HepG2 (cell line): ENCODE measurements around the gene FRMD4A. TPM values are rescaled to one million over a fixed set of nuclear protein-coding genes. Genes with fewer than 3 reads are reported as not detected.

ENCODE experiments used
- ATAC-seq: fragments of 200-7000 bp; cut with Tn5 transposase; 3 replicates; pipeline ENCODE4 v1.9.1; 2020; ENCODE audit warnings: mild to moderate bottlenecking, moderate library complexity
- BruUV-seq: library from RNA; stranded (reverse); fragments of 400-500 nt; replicated peaks from 2 replicates; lab custom pipeline; 2021; lab: Mats Ljungman, UMichigan
- CTCF ChIA-PET: fragments of 300-600 bp; formaldehyde crosslinking; extraction: SDS; loops from one replicate; lab custom pipeline; 2021; ENCODE audit warnings: low total read pairs, inconsistent platforms, low intra/inter-chr PET ratio; lab: Yijun Ruan, JAX
- POLR2A ChIA-PET: fragments of 350-600 bp; sonication (Branson Sonifier 250); formaldehyde crosslinking; loops from one replicate; lab custom pipeline; 2020; ENCODE audit warnings: antibody characterized with exemption, inconsistent platforms; lab: Yijun Ruan, JAX
- DNase-seq: peaks from one replicate; pipeline ENCODE4 v3.0.0-alpha.2; 2015; ENCODE audit warnings: low spot score
- FAIRE-seq: peaks from 3 replicates; lab custom pipeline; 2011; peaks lifted over from hg19 to GRCh38; lab: Jason Lieb, UNC
- H2AFZ ChIP-seq: one replicate; pipeline ENCODE4 v1.6.1; 2011; ENCODE audit warnings: low read length, inconsistent platforms
- H3K27ac ChIP-seq: fragments of 300-600 bp; 3 replicates; pipeline ENCODE4 v1.8.0; 2011; ENCODE audit warnings: mixed run types, mild to moderate bottlenecking, mixed read lengths, low read length, inconsistent platforms; ENCODE audit not compliant: insufficient read depth; ENCODE audit errors: extremely low read length
- H3K27me3 ChIP-seq, 2 experiments: fragments of 200-600 bp in 1 of 2; 2 replicates in 1 of 2; 3 replicates in 1 of 2; pipeline versions ENCODE4 v1.6.0 to v1.8.0; 2011; ENCODE audit warnings: low read length in 2 of 2, mild to moderate bottlenecking in 2 of 2, moderate library complexity in 2 of 2, inconsistent platforms in 1 of 2; ENCODE audit not compliant: insufficient read depth in 2 of 2, control insufficient read depth in 1 of 2
- H3K36me3 ChIP-seq, 2 experiments: fragments of 200-600 bp in 1 of 2; replicated peaks in 1 of 2; 2 replicates in 1 of 2; 3 replicates in 1 of 2; pipeline versions ENCODE4 v1.5.1 to v1.8.0; 2011; ENCODE audit warnings: low read length in 2 of 2, inconsistent platforms in 1 of 2; ENCODE audit not compliant: insufficient read depth in 2 of 2, control insufficient read depth in 1 of 2
- H3K4me1 ChIP-seq: 2 replicates; pipeline ENCODE4 v1.5.1; 2012; ENCODE audit warnings: low read length, inconsistent platforms; ENCODE audit not compliant: insufficient read depth
- H3K4me2 ChIP-seq: 2 replicates; pipeline ENCODE4 v1.6.0; 2011; ENCODE audit warnings: low read depth, low read length, inconsistent platforms
- H3K4me3 ChIP-seq, 3 experiments: fragments of 200-600 bp in 1 of 3; sonication (generic), shearing (Covaris generic) in 1 of 3; replicated peaks in 1 of 3; 2 replicates each; pipeline ENCODE4 v1.5.1; 2011 to 2016; ENCODE audit warnings: low read length in 3 of 3, inconsistent platforms in 2 of 3, low read depth in 2 of 3, mild to moderate bottlenecking in 2 of 3, control low read depth in 1 of 3, mixed read lengths in 1 of 3; ENCODE audit not compliant: insufficient read depth in 1 of 3
- H3K79me2 ChIP-seq: one replicate; pipeline ENCODE4 v1.6.1; 2011; ENCODE audit warnings: low read length, inconsistent platforms; ENCODE audit not compliant: insufficient read depth
- H3K9ac ChIP-seq: 2 replicates; pipeline ENCODE4 v1.6.0; 2011; ENCODE audit warnings: mild to moderate bottlenecking, low read depth, low read length, inconsistent platforms; ENCODE audit not compliant: insufficient read depth
- H3K9me3 ChIP-seq: 2 replicates; pipeline ENCODE4 v1.5.1; 2012; ENCODE audit warnings: mild to moderate bottlenecking, low read length
- H4K20me1 ChIP-seq: 2 replicates; pipeline ENCODE4 v1.6.0; 2011; ENCODE audit warnings: inconsistent platforms, mild to moderate bottlenecking, low read length, moderate library complexity; ENCODE audit not compliant: insufficient read depth
- BCL3 ChIP-seq: sonication (generic); formaldehyde crosslinking; IDR thresholded peaks from 2 replicates; pipeline ENCODE4 v1.5.1; 2020; ENCODE audit warnings: mild to moderate bottlenecking, missing genetic modification reagents, moderate library complexity
- BCL6 ChIP-seq: IDR thresholded peaks from 2 replicates; pipeline ENCODE4 v1.6.1; 2016; ENCODE audit warnings: missing genetic modification reagents, missing compliant biosample characterization
- CREB3 ChIP-seq: sonication (generic); formaldehyde crosslinking; IDR thresholded peaks from 2 replicates; pipeline ENCODE4 v1.5.0; 2020; ENCODE audit warnings: missing genetic modification reagents
- ELF4 ChIP-seq: sonication (generic); formaldehyde crosslinking; IDR thresholded peaks from 2 replicates; pipeline ENCODE4 v1.5.0; 2020; ENCODE audit warnings: missing genetic modification reagents, mild to moderate bottlenecking, moderate library complexity, borderline replicate concordance
- ELK4 ChIP-seq: sonication (generic); formaldehyde crosslinking; IDR thresholded peaks from 2 replicates; pipeline ENCODE4 v1.9.0; 2021; ENCODE audit warnings: missing genetic modification reagents, borderline replicate concordance
- IRF1 ChIP-seq: sonication (generic); formaldehyde crosslinking; IDR thresholded peaks from 2 replicates; pipeline ENCODE4 v1.4.0; 2020; ENCODE audit warnings: low read depth, mild to moderate bottlenecking, missing genetic modification reagents
- MLX ChIP-seq: IDR thresholded peaks from 2 replicates; pipeline ENCODE4 v1.6.1; 2016
- PHF20 ChIP-seq: sonication (generic); formaldehyde crosslinking; IDR thresholded peaks from 2 replicates; pipeline ENCODE4 v1.5.0; 2020; ENCODE audit warnings: mild to moderate bottlenecking, missing genetic modification reagents
- SMYD3 ChIP-seq: sonication (generic); formaldehyde crosslinking; IDR thresholded peaks from 2 replicates; pipeline ENCODE4 v1.8.1; 2023; ENCODE audit warnings: mild to moderate bottlenecking, missing genetic modification reagents
- TCF7 ChIP-seq: sonication (generic); IDR thresholded peaks from 2 replicates; pipeline ENCODE4 v1.6.1; 2016; ENCODE audit warnings: antibody characterized with exemption, low read depth
- YY1 ChIP-seq: IDR thresholded peaks from 2 replicates; pipeline ENCODE4 v1.6.1; 2011; ENCODE audit warnings: low read length, low read depth, moderate library complexity, mild to moderate bottlenecking; ENCODE audit not compliant: insufficient read depth, insufficient replicate concordance
- ZNF235 ChIP-seq: sonication (generic); formaldehyde crosslinking; IDR thresholded peaks from 2 replicates; pipeline ENCODE4 v1.8.1; 2023; ENCODE audit warnings: mild to moderate bottlenecking, missing genetic modification reagents, borderline replicate concordance
- ZNF256 ChIP-seq: sonication (generic); formaldehyde crosslinking; conservative IDR thresholded peaks from 2 replicates; pipeline ENCODE4 v1.4.0; 2020; ENCODE audit warnings: missing genetic modification reagents
- ZNF530 ChIP-seq: sonication (generic); formaldehyde crosslinking; IDR thresholded peaks from 2 replicates; pipeline ENCODE4 v1.5.0; 2020; ENCODE audit warnings: low read depth, mild to moderate bottlenecking, missing genetic modification reagents
- ZNF562 ChIP-seq: sonication (generic); formaldehyde crosslinking; IDR thresholded peaks from 2 replicates; pipeline ENCODE4 v1.8.0; 2022; ENCODE audit warnings: missing genetic modification reagents, borderline replicate concordance
- ZNF674 ChIP-seq: sonication (generic); formaldehyde crosslinking; IDR thresholded peaks from 2 replicates; pipeline ENCODE4 v1.5.0; 2020; ENCODE audit warnings: low read depth, mild to moderate bottlenecking, missing genetic modification reagents
- ZNF678 ChIP-seq: sonication (generic); formaldehyde crosslinking; IDR thresholded peaks from 2 replicates; pipeline ENCODE4 v1.4.0; 2020; ENCODE audit warnings: mild to moderate bottlenecking, missing genetic modification reagents
- ZNF691 ChIP-seq: sonication (generic); formaldehyde crosslinking; IDR thresholded peaks from 2 replicates; pipeline ENCODE4 v1.4.0; 2020; ENCODE audit warnings: missing genetic modification reagents, low read depth, mild to moderate bottlenecking, borderline replicate concordance
- ZNF790 ChIP-seq: sonication (generic); formaldehyde crosslinking; IDR thresholded peaks from 2 replicates; pipeline ENCODE4 v1.8.0; 2022; ENCODE audit warnings: missing genetic modification reagents, mild to moderate bottlenecking, borderline replicate concordance
- ZSCAN30 ChIP-seq: sonication (generic); formaldehyde crosslinking; IDR thresholded peaks from 2 replicates; pipeline ENCODE4 v1.5.0; 2020; ENCODE audit warnings: mild to moderate bottlenecking, missing genetic modification reagents
- WGBS: methylation state at CpG from one replicate; pipeline ENCODE4 v1.1.6; 2017; ENCODE audit warnings: low lambda C conversion rate; 5-methylcytosine and 5-hydroxymethylcytosine counted together
- in situ Hi-C: cut with HindIII; loops from 2 replicates; pipeline ENCODE4 v1.10.0; 2017; ENCODE audit warnings: low pct_unique_long_range_greater_than_20kb; ENCODE audit not compliant: extremely low pct_ligation_motif_present
- intact Hi-C: fragments of 100-400 bp; cut with micrococcal nuclease; formaldehyde crosslinking; loops from one replicate; pipeline ENCODE4 v1.10.0; 2022; ENCODE audit not compliant: unreplicated experiment
- polyA plus RNA-seq, 8 experiments: library from polyadenylated mRNA; depleted of rRNA in 3 of 8; stranded (reverse) in 7 of 8; unstranded in 1 of 8; fragments of >200 nt; fragmentation: Illumina TruSeq in 4 of 8; extraction: Trizol in 4 of 8; gene quantifications; 2 replicates each; pipeline versions ENCODE4 v1.2.1 to v1.2.3, GENCODE V29; 2011 to 2016; ENCODE audit warnings: low read depth in 4 of 8, missing spikeins in 1 of 8, mixed read lengths in 1 of 8; ENCODE audit not compliant: insufficient read depth in 1 of 8
- total RNA-seq, 5 experiments: library from RNA; depleted of rRNA; stranded (reverse); fragments of >200 nt; fragmentation: Illumina TruSeq; extraction: Trizol; gene quantifications; 2 replicates each; pipeline ENCODE4 v1.2.3, GENCODE V29; 2016; ENCODE audit warnings: low read depth in 1 of 5

FRMD4A gene
- total and polyA plus RNA-seq, 2 of the 13 experiments (the other 11 are each of a cell fraction or from before 2014, with no cell fraction given): 0.09 to 0.26 TPM

- TF ChIP-seq CREB3 (CRISPR knock-in tag) (no peak), ZNF562 (no peak), BCL6 (CRISPR knock-in tag) (no peak), ZNF674 (CRISPR knock-in tag) (no peak), ZNF691 (no peak), IRF1 (CRISPR knock-in tag) (no peak), ZNF530 (no peak)
Observed at GRCh38 chr10:13994932-13995331, 335.8 kb downstream of the FRMD4A start (continued).

GRCh38 chr10:13993673-13994089, 337.0 kb downstream of the FRMD4A start:
- H3K27ac ChIP-seq: no peak overlapping the region
- in situ Hi-C loops: no loop called here
- H3K4me2 ChIP-seq: no peak overlapping the region
- no peaks in the 10 kb centered on the region for H3K79me2 ChIP-seq
- ATAC-seq: no peak
- no peak overlapping the region for H3K4me3 ChIP-seq
- WGBS: 38% methylated on average over 3 of the region's 3 CpGs
- no peak for FAIRE-seq
- CTCF ChIA-PET: no interaction called here
- no peaks in the 10 kb centered on the region for H3K4me1 ChIP-seq
- peaks cover 0 to 1% of the 10 kb centered on the region in 2 experiments; a peak in 1 of 5 replicates for H3K27me3 ChIP-seq
- no peaks in the 10 kb centered on the region for H3K36me3 ChIP-seq
- DNase-seq: no peak
- no TSS peak for BruUV-seq
- H3K9ac ChIP-seq: no peak overlapping the region
- H4K20me1 ChIP-seq: no peaks in the 10 kb centered on the region
- POLR2A ChIA-PET: no interaction called here
- intact Hi-C loops: no loop called here
- H3K9me3 ChIP-seq: no peaks in the 10 kb centered on the region
- no peak overlapping the region for H2AFZ ChIP-seq
- TF ChIP-seq ZSCAN30 (CRISPR knock-in tag) (no peak), ZNF678 (CRISPR knock-in tag) (no peak), ZNF256 (CRISPR knock-in tag) (no peak), TCF7 (no peak), SMYD3 (CRISPR knock-in tag) (no peak), PHF20 (CRISPR knock-in tag) (no peak), ELK4 (CRISPR knock-in tag) (no peak), ZNF235 (CRISPR knock-in tag) (no peak), YY1 (no peak), ELF4 (CRISPR knock-in tag) (no peak), BCL3 (no peak), ZNF790 (CRISPR knock-in tag) (no peak), MLX (CRISPR knock-in tag) (no peak)
